Loucy (cell line): ENCODE results near the gene LMAN2L.

Experiments used
- EZH2phosphoT487 ChIP-seq: fragments of 200-600 bp; IDR thresholded peaks from 2 replicates; pipeline ENCODE4 v1.6.1; 2018; ENCODE audit warnings: antibody characterized with exemption, mild to moderate bottlenecking, moderate library complexity, borderline replicate concordance
- TF ChIP-seq, protein P1 (sequence below): fragments of 200-600 bp; sonication (generic); conservative IDR thresholded peaks from 2 replicates; pipeline ENCODE4 v1.5.1; 2014; ENCODE audit warnings: mild to moderate bottlenecking, antibody characterized with exemption, low read length

- TF ChIP-seq, protein P1, sequence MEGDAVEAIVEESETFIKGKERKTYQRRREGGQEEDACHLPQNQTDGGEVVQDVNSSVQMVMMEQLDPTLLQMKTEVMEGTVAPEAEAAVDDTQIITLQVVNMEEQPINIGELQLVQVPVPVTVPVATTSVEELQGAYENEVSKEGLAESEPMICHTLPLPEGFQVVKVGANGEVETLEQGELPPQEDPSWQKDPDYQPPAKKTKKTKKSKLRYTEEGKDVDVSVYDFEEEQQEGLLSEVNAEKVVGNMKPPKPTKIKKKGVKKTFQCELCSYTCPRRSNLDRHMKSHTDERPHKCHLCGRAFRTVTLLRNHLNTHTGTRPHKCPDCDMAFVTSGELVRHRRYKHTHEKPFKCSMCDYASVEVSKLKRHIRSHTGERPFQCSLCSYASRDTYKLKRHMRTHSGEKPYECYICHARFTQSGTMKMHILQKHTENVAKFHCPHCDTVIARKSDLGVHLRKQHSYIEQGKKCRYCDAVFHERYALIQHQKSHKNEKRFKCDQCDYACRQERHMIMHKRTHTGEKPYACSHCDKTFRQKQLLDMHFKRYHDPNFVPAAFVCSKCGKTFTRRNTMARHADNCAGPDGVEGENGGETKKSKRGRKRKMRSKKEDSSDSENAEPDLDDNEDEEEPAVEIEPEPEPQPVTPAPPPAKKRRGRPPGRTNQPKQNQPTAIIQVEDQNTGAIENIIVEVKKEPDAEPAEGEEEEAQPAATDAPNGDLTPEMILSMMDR = no peak
- TF ChIP-seq EZH2phosphoT487 = no peak
Observed at GRCh38 chr2:96695602-96696001, 44.3 kb downstream of the LMAN2L start.
